Activated CD4-positive, alpha-beta memory T cell treated with anti-CD3 and anti-CD28 coated beads, Interleukin-2, amount 10 ng/mL, durations not matched to agents 7 days and 5 days (primary cell): ENCODE results near the gene SERTAD2. TPM values are rescaled to one million over a fixed set of nuclear protein-coding genes. Genes with fewer than 3 reads are reported as not detected.
A peak's percentile ranks its signal among the peaks of the same experiment; 100 is the strongest.

ENCODE experiments used
- CTCF ChIA-PET: fragments of 350-600 bp; sonication (Branson Sonifier 250); formaldehyde crosslinking; loops from one replicate; lab custom pipeline; 2021; ENCODE audit warnings: antibody characterized with exemption, inconsistent platforms; lab: Charles Lee
- POLR2A ChIA-PET: fragments of 350-600 bp; sonication (Branson Sonifier 250); formaldehyde crosslinking; loops from one replicate; lab custom pipeline; 2021; ENCODE audit warnings: antibody characterized with exemption; lab: Charles Lee
- DNase-seq: peaks from one replicate; pipeline ENCODE4 v3.0.0-alpha.2; 2020
- H3K27ac Mint-ChIP-seq: one replicate; pipeline ENCODE4 v1.8.0; 2021; ENCODE audit warnings: mild to moderate bottlenecking, mixed read lengths
- H3K27me3 Mint-ChIP-seq: one replicate; pipeline ENCODE4 v1.8.0; 2021; ENCODE audit warnings: mixed read lengths
- H3K36me3 Mint-ChIP-seq: one replicate; pipeline ENCODE4 v1.8.0; 2021; ENCODE audit warnings: low read depth, mixed read lengths
- H3K4me1 Mint-ChIP-seq: one replicate; pipeline ENCODE4 v1.8.0; 2021; ENCODE audit warnings: mixed read lengths
- H3K4me3 Mint-ChIP-seq: one replicate; pipeline ENCODE4 v1.8.0; 2021; ENCODE audit warnings: mild to moderate bottlenecking, mixed read lengths
- H3K9me3 Mint-ChIP-seq: one replicate; pipeline ENCODE4 v1.8.0; 2021; ENCODE audit warnings: mixed read lengths
- total RNA-seq, 2 experiments: library from RNA; stranded (reverse); gene quantifications; one replicate each; pipeline ENCODE4 v1.2.3, GENCODE V29; 2021

SERTAD2 gene
- total RNA-seq, 2 experiments from 2014 or later, result 16.2 to 17.5 TPM

DNA sequence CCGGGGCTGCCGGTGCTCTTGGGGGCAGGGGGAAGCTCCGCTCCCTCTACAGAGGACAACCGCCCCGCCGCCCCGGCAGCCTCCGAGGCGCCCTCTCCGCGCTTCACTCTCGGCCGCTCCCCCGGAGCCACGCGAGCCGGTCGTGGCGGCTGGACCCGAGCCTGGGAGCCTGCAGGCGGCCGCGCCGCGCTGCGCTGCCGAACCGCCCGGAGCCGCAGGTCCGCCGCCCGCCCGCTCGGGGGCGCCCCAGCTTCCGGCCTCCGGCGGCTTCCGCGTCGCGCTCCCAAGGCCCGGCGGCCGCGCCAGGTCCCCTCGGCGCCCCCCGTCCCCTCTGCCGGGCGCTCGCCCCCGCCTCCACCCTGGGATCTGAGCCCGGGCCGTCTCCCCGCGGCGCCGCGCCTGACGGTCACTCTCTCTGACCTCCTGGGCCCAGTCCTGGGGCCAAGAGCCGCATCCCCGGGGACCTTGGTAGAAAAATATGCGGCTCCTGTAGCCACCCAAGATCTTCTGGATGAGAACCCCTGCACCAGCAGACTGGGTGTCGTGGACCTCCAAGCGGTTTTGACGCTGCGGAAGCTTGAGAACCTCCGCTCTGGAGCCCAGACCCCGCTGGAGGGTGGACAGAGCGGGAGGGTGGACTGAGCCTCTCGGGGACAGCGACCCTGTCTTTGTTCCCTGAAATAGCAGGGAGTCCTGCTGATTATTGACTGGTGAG lies 44.3 kb downstream of the SERTAD2 start:
- Mint-ChIP-seq H3K4me3 (peak overlapping the region; percentile 66), H3K36me3 (peaks cover 3% of the 10 kb centered on the region), H3K9me3 (peaks cover 4% of the 10 kb centered on the region), H3K4me1 (peaks cover 29% of the 10 kb centered on the region), H3K27me3 (peaks cover 12% of the 10 kb centered on the region), H3K27ac (no peak overlapping the region)
- ChIA-PET POLR2A (interaction anchor here (0.9 to 5.1 kb wide), 10 partner anchors 8 to 379 kb away, joined by 3 to 54 read pairs (median 4); partner anchors contain the start of genes AFTPH and SERTAD2), CTCF (interaction anchor here (0.6 to 5.0 kb wide), 10 partner anchors 10 to 281 kb away, joined by 3 to 31 read pairs (median 4); partner anchors contain the start of genes AFTPH and SERTAD2)
- DNase-seq, result peak; percentile 73

GRCh38 chr2:64608867-64609226 lies 44.9 kb downstream of the SERTAD2 start:
- peaks cover 9% of the 10 kb centered on the region for H3K9me3 Mint-ChIP-seq
- peaks cover 12% of the 10 kb centered on the region for H3K27me3 Mint-ChIP-seq
- ChIA-PET CTCF (interaction anchor here (0.6 to 5.0 kb wide), 12 partner anchors 9 to 504 kb away, joined by 3 to 33 read pairs (median 4); partner anchors contain the start of genes AFTPH and SERTAD2), POLR2A (interaction anchor here (1.0 to 5.1 kb wide), 8 partner anchors 8 to 379 kb away, joined by 3 to 54 read pairs (median 5); partner anchors contain the start of genes AFTPH and SERTAD2)
- peaks cover 29% of the 10 kb centered on the region for H3K4me1 Mint-ChIP-seq
- no peak for DNase-seq
- peaks cover 8% of the 10 kb centered on the region for H3K36me3 Mint-ChIP-seq
- peak overlapping the region; percentile 26 for H3K27ac Mint-ChIP-seq
- peak overlapping the region; percentile 66 for H3K4me3 Mint-ChIP-seq

DNA sequence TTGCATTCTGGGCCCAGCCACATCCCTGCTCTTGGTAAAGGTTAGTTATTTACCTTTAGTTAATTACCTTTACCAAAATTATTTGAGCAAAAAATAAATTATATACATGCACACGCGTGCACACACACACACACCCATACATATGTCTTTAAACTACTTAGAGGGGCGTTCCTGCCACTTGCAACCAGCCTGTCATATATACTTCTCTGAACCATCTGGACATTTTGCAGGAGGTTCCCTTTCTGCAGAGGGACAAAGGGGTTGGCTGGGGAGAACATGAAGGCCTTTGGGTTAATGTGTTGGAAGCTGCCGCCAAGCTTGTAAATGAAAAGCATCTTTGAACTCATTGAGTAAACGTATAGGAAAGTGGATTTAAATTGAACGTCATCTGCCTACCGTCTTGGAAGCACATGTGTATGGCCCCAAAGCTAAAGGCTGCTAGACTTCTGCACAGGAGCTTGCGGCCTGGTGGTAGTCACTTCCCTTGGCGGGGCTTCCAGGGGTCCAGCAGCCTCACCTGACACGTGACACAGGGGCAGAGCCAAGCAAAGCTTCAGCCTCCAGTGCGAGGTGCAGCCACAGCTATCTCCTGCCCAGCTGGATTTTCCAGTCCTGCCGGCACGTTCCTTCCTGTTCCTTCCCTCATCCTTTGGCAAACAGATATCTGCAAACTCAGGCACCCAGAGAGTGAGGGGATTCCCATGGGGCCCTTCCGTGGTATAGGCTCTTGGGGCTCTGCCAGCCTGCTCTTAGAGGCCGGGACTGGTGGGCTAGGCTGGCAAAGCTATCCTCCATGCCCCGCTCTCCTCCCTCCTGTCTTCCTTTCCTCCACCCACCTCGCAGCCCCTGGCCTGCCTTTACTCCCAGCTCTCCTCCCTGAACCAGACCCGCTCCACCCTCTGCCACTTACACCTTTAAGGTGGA lies 46.1 kb downstream of the SERTAD2 start:
- H3K36me3 Mint-ChIP-seq, result peaks cover 8% of the 10 kb centered on the region
- no peak for DNase-seq
- CTCF ChIA-PET, result interaction anchor here (0.7 to 5.0 kb wide), 19 partner anchors 9 to 383 kb away, joined by 3 to 33 read pairs (median 6); partner anchors contain the start of genes AFTPH and SERTAD2
- peaks cover 8% of the 10 kb centered on the region for H3K27me3 Mint-ChIP-seq
- H3K4me1 Mint-ChIP-seq, result peaks cover 29% of the 10 kb centered on the region
- peak overlapping the region; percentile 56 for H3K4me3 Mint-ChIP-seq
- peaks cover 9% of the 10 kb centered on the region for H3K9me3 Mint-ChIP-seq
- POLR2A ChIA-PET, result interaction anchor here (0.7 to 5.1 kb wide), 29 partner anchors 8 to 620 kb away, joined by 3 to 54 read pairs (median 3); partner anchors contain the start of genes ACTR2, AFTPH, CEP68 and RAB1A
- peak overlapping the region; percentile 64 for H3K27ac Mint-ChIP-seq

- Mint-ChIP-seq H3K36me3 (peaks cover 8% of the 10 kb centered on the region), H3K4me3 (peak overlapping the region; percentile 56), H3K4me1 (peaks cover 29% of the 10 kb centered on the region), H3K27me3 (peaks cover 8% of the 10 kb centered on the region), H3K9me3 (peaks cover 9% of the 10 kb centered on the region), H3K27ac (peak overlapping the region; percentile 64)
- DNase-seq, result peak; percentile 94
- ChIA-PET CTCF (interaction anchor here (0.7 to 5.0 kb wide), 19 partner anchors 9 to 384 kb away, joined by 3 to 33 read pairs (median 6); partner anchors contain the start of genes AFTPH and SERTAD2), POLR2A (interaction anchor here (0.6 to 5.1 kb wide), 31 partner anchors 8 to 621 kb away, joined by 3 to 54 read pairs (median 3); partner anchors contain the start of genes ACTR2, AFTPH, CEP68 and RAB1A)
Observed at GRCh38 chr2:64606479-64607363, 47.0 kb downstream of the SERTAD2 start.

DNA sequence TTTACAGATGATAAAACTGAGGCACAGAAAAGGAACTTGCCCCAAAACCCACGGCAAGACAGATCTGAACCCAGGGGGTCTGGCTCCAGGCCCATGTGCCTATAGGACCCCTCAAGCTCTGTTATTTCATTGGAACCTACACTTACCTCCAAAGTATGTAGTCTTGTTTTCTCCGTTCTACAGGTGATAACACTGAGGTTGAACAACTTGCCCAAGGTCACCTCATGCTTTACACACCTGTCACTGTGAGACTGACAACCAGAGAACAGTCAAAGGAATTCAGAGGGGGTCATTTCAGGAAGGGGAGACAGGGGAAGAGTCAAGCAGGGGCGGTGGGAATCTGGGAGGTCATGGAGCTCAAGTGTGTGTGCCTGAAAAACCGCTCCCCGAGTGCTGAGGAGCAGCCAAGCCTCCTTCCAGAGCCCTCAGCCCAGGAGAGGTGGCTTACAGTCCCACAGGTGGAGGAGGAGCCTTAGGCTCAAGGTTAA lies 47.7 kb downstream of the SERTAD2 start:
- H3K9me3 Mint-ChIP-seq, result peaks cover 9% of the 10 kb centered on the region
- peaks cover 6% of the 10 kb centered on the region for H3K27me3 Mint-ChIP-seq
- peak overlapping the region; percentile 64 for H3K27ac Mint-ChIP-seq
- H3K4me1 Mint-ChIP-seq, result peaks cover 29% of the 10 kb centered on the region
- ChIA-PET POLR2A (interaction anchor here (0.6 to 5.1 kb wide), 13 partner anchors 8 to 162 kb away, joined by 3 to 54 read pairs (median 4); partner anchors contain the start of genes AFTPH and SERTAD2), CTCF (interaction anchor here (0.6 to 5.0 kb wide), 8 partner anchors 19 to 314 kb away, joined by 3 to 33 read pairs (median 16); partner anchors contain the start of genes AFTPH and SERTAD2)
- DNase-seq, result no peak
- peaks cover 8% of the 10 kb centered on the region for H3K36me3 Mint-ChIP-seq
- H3K4me3 Mint-ChIP-seq, result peak overlapping the region; percentile 21

DNA sequence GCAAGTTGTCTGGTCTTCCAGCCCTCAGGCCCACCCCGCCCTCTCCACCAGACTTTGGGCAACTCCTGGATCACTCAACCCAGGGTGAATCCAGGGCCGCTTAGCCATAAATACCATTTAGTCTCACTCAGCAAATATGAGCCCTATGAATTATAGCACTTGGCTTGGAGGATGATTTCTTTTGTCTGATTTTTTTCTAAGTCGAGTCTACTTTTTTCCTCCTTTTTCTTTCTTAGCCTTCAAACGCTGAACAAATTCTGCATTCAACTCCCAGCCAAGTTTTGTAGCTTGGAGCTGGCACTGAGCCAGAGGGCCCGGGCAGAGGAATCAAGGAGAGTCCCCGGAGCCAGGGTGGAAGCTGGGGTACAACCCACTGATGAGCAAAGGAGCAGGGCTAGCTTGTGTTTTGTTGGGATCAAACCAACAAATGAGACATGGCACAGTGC lies 48.7 kb downstream of the SERTAD2 start:
- H3K36me3 Mint-ChIP-seq, result peaks cover 8% of the 10 kb centered on the region
- no peak overlapping the region for H3K4me3 Mint-ChIP-seq
- no peak for DNase-seq
- peaks cover 29% of the 10 kb centered on the region for H3K4me1 Mint-ChIP-seq
- POLR2A ChIA-PET, result interaction anchor here (1.6 to 5.1 kb wide), 3 partner anchors 18 to 80 kb away, joined by 3 to 54 read pairs (median 32); partner anchors contain the start of genes AFTPH and SERTAD2
- no peaks in the 10 kb centered on the region for H3K27me3 Mint-ChIP-seq
- peaks cover 9% of the 10 kb centered on the region for H3K9me3 Mint-ChIP-seq
- CTCF ChIA-PET, result interaction anchor here (1.0 to 4.1 kb wide), 3 partner anchors 82 to 274 kb away, joined by 5 to 33 read pairs (median 17); partner anchors contain the start of gene AFTPH
- no peak overlapping the region for H3K27ac Mint-ChIP-seq

- H3K4me1 Mint-ChIP-seq, result peaks cover 37% of the 10 kb centered on the region
- no peaks in the 10 kb centered on the region for H3K27me3 Mint-ChIP-seq
- H3K36me3 Mint-ChIP-seq, result peaks cover 8% of the 10 kb centered on the region
- peaks cover 9% of the 10 kb centered on the region for H3K9me3 Mint-ChIP-seq
- no peak for DNase-seq
- no peak overlapping the region for H3K4me3 Mint-ChIP-seq
- no peak overlapping the region for H3K27ac Mint-ChIP-seq
- POLR2A ChIA-PET, result no interaction called here
- CTCF ChIA-PET, result interaction anchor here (0.5 to 0.7 kb wide), 2 partner anchors 274 to 460 kb away, joined by 3 to 6 read pairs; no protein-coding TSS in a partner anchor
Observed at GRCh38 chr2:64604155-64604554, 49.6 kb downstream of the SERTAD2 start.

DNA sequence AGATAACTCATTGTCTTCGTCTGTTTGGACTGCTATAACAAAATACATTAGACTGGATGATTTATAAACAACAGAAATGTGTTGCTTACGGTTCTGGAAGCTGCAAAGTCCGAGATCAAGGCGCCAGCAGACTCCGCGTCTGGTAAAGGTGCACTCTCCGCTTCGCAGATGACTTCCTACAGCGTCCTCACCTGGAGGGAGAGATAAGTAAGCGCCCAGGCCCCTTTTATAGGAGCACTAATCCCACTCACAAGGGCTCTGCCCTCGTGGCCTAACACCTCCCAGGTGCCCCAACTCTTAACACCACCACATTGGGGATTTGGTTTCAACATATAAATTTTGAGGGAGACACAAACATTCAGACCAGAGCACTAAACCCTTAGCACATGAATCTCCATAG lies 51.3 kb downstream of the SERTAD2 start:
- no peaks in the 10 kb centered on the region for H3K27me3 Mint-ChIP-seq
- CTCF ChIA-PET, result no interaction called here
- peaks cover 9% of the 10 kb centered on the region for H3K9me3 Mint-ChIP-seq
- no peak overlapping the region for H3K4me3 Mint-ChIP-seq
- H3K36me3 Mint-ChIP-seq, result peaks cover 8% of the 10 kb centered on the region
- H3K27ac Mint-ChIP-seq, result no peak overlapping the region
- POLR2A ChIA-PET, result no interaction called here
- H3K4me1 Mint-ChIP-seq, result peaks cover 25% of the 10 kb centered on the region
- DNase-seq, result no peak

DNA sequence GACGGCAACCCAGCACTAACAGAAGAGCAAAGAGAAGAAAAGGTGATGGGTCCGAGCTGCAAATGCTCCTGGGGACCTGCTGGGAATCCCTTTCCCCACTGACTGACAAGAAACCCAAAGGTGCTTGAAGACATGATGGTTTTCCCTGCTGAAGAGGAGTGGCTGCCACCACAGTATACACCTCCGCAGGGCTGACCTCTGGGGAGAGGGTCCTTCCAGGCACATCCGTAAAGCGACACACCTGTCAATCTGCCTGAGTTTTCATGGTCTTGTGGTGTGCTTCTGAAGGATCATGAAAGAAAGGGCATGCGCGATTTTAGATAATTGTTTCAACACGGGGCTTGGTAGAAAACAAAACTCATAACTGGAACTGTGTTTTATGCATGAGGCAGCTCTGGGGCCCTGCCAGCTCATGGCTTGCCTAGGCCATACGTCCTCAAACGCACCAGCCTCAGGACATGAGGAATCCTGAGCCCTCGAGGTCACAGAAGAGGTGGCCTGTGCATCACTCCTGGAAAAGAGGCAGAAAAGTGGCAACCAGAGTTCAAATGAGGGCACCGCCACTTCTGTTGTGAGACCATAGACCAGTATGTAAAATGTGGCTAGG lies 51.8 kb downstream of the SERTAD2 start:
- POLR2A ChIA-PET, result interaction anchor here (1.1 kb wide), 1 partner anchor 7 kb away, joined by 3 read pairs; no protein-coding TSS in a partner anchor
- peaks cover 8% of the 10 kb centered on the region for H3K36me3 Mint-ChIP-seq
- no peaks in the 10 kb centered on the region for H3K27me3 Mint-ChIP-seq
- peaks cover 9% of the 10 kb centered on the region for H3K9me3 Mint-ChIP-seq
- H3K4me3 Mint-ChIP-seq, result no peak overlapping the region
- no peak for DNase-seq
- no peak overlapping the region for H3K27ac Mint-ChIP-seq
- CTCF ChIA-PET, result no interaction called here
- H3K4me1 Mint-ChIP-seq, result peaks cover 20% of the 10 kb centered on the region

GRCh38 chr2:64601034-64601754 lies 52.5 kb downstream of the SERTAD2 start:
- CTCF ChIA-PET, result interaction anchor here (0.7 to 1.1 kb wide), 2 partner anchors 14 to 317 kb away, joined by 3 to 4 read pairs; no protein-coding TSS in a partner anchor
- no peaks in the 10 kb centered on the region for H3K27me3 Mint-ChIP-seq
- no peak overlapping the region for H3K4me3 Mint-ChIP-seq
- peaks cover 8% of the 10 kb centered on the region for H3K36me3 Mint-ChIP-seq
- H3K4me1 Mint-ChIP-seq, result peaks cover 13% of the 10 kb centered on the region
- H3K27ac Mint-ChIP-seq, result no peak overlapping the region
- DNase-seq, result no peak
- POLR2A ChIA-PET, result interaction anchor here (0.5 to 1.1 kb wide), 2 partner anchors 8 to 166 kb away, joined by 3 read pairs; no protein-coding TSS in a partner anchor
- peaks cover 9% of the 10 kb centered on the region for H3K9me3 Mint-ChIP-seq
